ENCODE data around the gene FXYD3.

GRCh38 chr19:35093941-35094647 is 21.5 kb upstream of the FXYD3 start:
- TF ChIP-seq CTCF (IDR thresholded peaks at IDR 0.05) (no peak), POLR2A (IDR thresholded peaks at IDR 0.05) (no peak)
